HepG2 (cell line): ENCODE measurements around the gene DSCAML1. TPM values are rescaled to one million over a fixed set of nuclear protein-coding genes. Genes with fewer than 3 reads are reported as not detected.

Experiments
- AGO1 ChIP-seq: fragments of 200-400 bp; formaldehyde crosslinking; IDR thresholded peaks from 2 replicates; pipeline ENCODE4 v1.6.1; 2017; ENCODE audit warnings: mild to moderate bottlenecking, low read depth, low read length, moderate library complexity; ENCODE audit not compliant: poor library complexity, severe bottlenecking
- HDAC1 ChIP-seq: sonication (generic); formaldehyde crosslinking; IDR thresholded peaks from 2 replicates; pipeline ENCODE4 v1.5.1; 2020; ENCODE audit warnings: mild to moderate bottlenecking, missing genetic modification reagents
- HMG20B ChIP-seq: conservative IDR thresholded peaks from 2 replicates; pipeline ENCODE4 v1.6.1; 2016; ENCODE audit warnings: missing genetic modification reagents, missing compliant biosample characterization
- NFKBIZ ChIP-seq: IDR thresholded peaks from 2 replicates; pipeline ENCODE4 v1.6.1; 2018; ENCODE audit warnings: missing genetic modification reagents, missing compliant biosample characterization
- NFRKB ChIP-seq: fragments of 450-650 bp; IDR thresholded peaks from 2 replicates; pipeline ENCODE4 v1.6.1; 2017
- POLR2AphosphoS2 ChIP-seq: IDR thresholded peaks from 2 replicates; pipeline ENCODE4 v1.6.1; 2011; ENCODE audit warnings: low read depth, low read length, improper control_type of control experiment
- TAF1 ChIP-seq: sonication (generic); formaldehyde crosslinking; IDR thresholded peaks from 2 replicates; pipeline ENCODE4 v1.4.0; 2020; ENCODE audit warnings: missing genetic modification reagents
- TAF15 ChIP-seq: fragments of 200-400 bp; formaldehyde crosslinking; IDR thresholded peaks from one replicate; pipeline ENCODE4 v1.6.1; 2018; ENCODE audit warnings: mild to moderate bottlenecking, low read depth, low read length; ENCODE audit not compliant: poor library complexity, severe bottlenecking
- TCF12 ChIP-seq, 2 experiments: fragments of 450-650 bp in 1 of 2; sonication (generic) in 1 of 2; formaldehyde crosslinking in 1 of 2; IDR thresholded peaks; 2 replicates each; pipeline versions ENCODE4 v1.6.1 to v1.8.0; 2017 to 2022; ENCODE audit warnings: antibody characterized with exemption in 1 of 2, mild to moderate bottlenecking in 1 of 2, missing genetic modification reagents in 1 of 2, moderate library complexity in 1 of 2
- TEAD2 ChIP-seq: sonication (generic); formaldehyde crosslinking; IDR thresholded peaks from 2 replicates; pipeline ENCODE4 v1.9.0; 2021; ENCODE audit warnings: missing genetic modification reagents
- TRIM24 ChIP-seq: sonication (generic); formaldehyde crosslinking; IDR thresholded peaks from 2 replicates; pipeline ENCODE4 v1.8.0; 2022; ENCODE audit warnings: mild to moderate bottlenecking, missing genetic modification reagents
- ZFX ChIP-seq: sonication (generic); formaldehyde crosslinking; IDR thresholded peaks from 2 replicates; pipeline ENCODE4 v1.4.0; 2020; ENCODE audit warnings: mild to moderate bottlenecking, low read depth, missing genetic modification reagents, moderate library complexity
- ZNF121 ChIP-seq: sonication (generic); formaldehyde crosslinking; IDR thresholded peaks from 2 replicates; pipeline ENCODE4 v1.5.0; 2020; ENCODE audit warnings: mild to moderate bottlenecking, missing genetic modification reagents
- ZNF777 ChIP-seq: sonication (generic); formaldehyde crosslinking; IDR thresholded peaks from 2 replicates; pipeline ENCODE4 v1.4.0; 2020; ENCODE audit warnings: missing genetic modification reagents
- ZNF878 ChIP-seq: sonication (generic); formaldehyde crosslinking; IDR thresholded peaks from 2 replicates; pipeline ENCODE4 v1.8.1; 2023; ENCODE audit warnings: mild to moderate bottlenecking, missing genetic modification reagents, moderate library complexity
- polyA plus RNA-seq, 8 experiments: library from polyadenylated mRNA; depleted of rRNA in 3 of 8; stranded (reverse) in 7 of 8; unstranded in 1 of 8; fragments of >200 nt; fragmentation: Illumina TruSeq in 4 of 8; extraction: Trizol in 4 of 8; gene quantifications; 2 replicates each; pipeline versions ENCODE4 v1.2.1 to v1.2.3, GENCODE V29; 2011 to 2016; ENCODE audit warnings: low read depth in 4 of 8, missing spikeins in 1 of 8, mixed read lengths in 1 of 8; ENCODE audit not compliant: insufficient read depth in 1 of 8
- total RNA-seq, 5 experiments: library from RNA; depleted of rRNA; stranded (reverse); fragments of >200 nt; fragmentation: Illumina TruSeq; extraction: Trizol; gene quantifications; 2 replicates each; pipeline ENCODE4 v1.2.3, GENCODE V29; 2016; ENCODE audit warnings: low read depth in 1 of 5
- TF ChIP-seq, protein P1 (sequence below): sonication (generic); formaldehyde crosslinking; IDR thresholded peaks from 2 replicates; pipeline ENCODE4 v1.4.0; 2020; ENCODE audit warnings: mild to moderate bottlenecking, missing genetic modification reagents
- TF ChIP-seq, protein P2 (sequence below): sonication (generic); formaldehyde crosslinking; IDR thresholded peaks from 2 replicates; pipeline ENCODE4 v1.5.1; 2020; ENCODE audit warnings: missing genetic modification reagents, mild to moderate bottlenecking, borderline replicate concordance
- TF ChIP-seq, protein P3 (sequence below): sonication (generic); formaldehyde crosslinking; IDR thresholded peaks from 2 replicates; pipeline ENCODE4 v1.5.1; 2020; ENCODE audit warnings: missing genetic modification reagents, mild to moderate bottlenecking, borderline replicate concordance
- TF ChIP-seq, protein P4 (sequence below): IDR thresholded peaks from 2 replicates; pipeline ENCODE4 v1.6.1; 2016; ENCODE audit warnings: missing biosample characterization, missing genetic modification reagents, low read depth
- TF ChIP-seq, protein P5 (sequence below): sonication (generic); formaldehyde crosslinking; IDR thresholded peaks from 2 replicates; pipeline ENCODE4 v1.8.0; 2022; ENCODE audit warnings: missing genetic modification reagents, mild to moderate bottlenecking, inconsistent platforms, borderline replicate concordance

The DSCAML1 gene
- total and polyA plus RNA-seq, 2 of the 13 experiments (the other 11 are each of a cell fraction or from before 2014, with no cell fraction given): 0.29 to 0.40 TPM

DNA sequence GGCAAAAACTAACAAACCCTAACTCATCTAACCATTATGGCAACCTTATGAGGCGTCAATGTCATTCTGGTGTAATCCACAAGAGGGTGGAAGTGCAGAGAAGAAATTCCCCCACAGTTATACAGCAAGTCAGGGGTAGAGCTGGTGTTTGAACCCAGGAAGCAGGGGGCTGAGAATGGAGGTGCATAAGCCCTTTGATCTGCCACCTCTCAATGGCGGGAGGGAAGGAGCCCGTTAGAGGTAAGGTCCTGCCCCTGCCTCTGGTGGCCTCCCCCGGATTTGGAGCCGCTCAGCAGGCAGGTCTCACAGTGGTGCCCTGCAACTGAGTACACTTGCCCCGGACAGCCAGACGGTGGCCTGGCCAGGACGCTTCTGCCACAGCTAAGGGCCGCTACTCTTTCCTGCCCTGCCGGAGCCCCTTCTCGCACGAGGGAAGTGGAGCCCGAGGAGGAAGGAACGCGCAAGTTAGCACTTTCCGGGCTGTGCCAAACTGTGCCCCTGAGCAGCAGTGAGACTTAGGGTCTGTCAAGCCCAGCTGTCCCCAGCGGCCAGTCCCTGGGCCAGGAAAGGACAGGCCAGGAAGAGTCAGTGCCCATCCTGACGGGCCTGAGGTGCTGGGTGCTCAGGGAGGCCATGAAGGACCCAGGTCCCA lies 26.4 kb upstream of the DSCAML1 start (continued):
- no peak for TF ChIP-seq AGO1
- TF ChIP-seq, protein P1, sequence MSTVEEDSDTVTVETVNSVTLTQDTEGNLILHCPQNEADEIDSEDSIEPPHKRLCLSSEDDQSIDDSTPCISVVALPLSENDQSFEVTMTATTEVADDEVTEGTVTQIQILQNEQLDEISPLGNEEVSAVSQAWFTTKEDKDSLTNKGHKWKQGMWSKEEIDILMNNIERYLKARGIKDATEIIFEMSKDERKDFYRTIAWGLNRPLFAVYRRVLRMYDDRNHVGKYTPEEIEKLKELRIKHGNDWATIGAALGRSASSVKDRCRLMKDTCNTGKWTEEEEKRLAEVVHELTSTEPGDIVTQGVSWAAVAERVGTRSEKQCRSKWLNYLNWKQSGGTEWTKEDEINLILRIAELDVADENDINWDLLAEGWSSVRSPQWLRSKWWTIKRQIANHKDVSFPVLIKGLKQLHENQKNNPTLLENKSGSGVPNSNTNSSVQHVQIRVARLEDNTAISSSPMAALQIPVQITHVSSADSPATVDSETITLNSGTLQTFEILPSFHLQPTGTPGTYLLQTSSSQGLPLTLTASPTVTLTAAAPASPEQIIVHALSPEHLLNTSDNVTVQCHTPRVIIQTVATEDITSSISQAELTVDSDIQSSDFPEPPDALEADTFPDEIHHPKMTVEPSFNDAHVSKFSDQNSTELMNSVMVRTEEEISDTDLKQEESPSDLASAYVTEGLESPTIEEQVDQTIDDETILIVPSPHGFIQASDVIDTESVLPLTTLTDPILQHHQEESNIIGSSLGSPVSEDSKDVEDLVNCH (CRISPR knock-in tag): no peak
- TF ChIP-seq, protein P2, sequence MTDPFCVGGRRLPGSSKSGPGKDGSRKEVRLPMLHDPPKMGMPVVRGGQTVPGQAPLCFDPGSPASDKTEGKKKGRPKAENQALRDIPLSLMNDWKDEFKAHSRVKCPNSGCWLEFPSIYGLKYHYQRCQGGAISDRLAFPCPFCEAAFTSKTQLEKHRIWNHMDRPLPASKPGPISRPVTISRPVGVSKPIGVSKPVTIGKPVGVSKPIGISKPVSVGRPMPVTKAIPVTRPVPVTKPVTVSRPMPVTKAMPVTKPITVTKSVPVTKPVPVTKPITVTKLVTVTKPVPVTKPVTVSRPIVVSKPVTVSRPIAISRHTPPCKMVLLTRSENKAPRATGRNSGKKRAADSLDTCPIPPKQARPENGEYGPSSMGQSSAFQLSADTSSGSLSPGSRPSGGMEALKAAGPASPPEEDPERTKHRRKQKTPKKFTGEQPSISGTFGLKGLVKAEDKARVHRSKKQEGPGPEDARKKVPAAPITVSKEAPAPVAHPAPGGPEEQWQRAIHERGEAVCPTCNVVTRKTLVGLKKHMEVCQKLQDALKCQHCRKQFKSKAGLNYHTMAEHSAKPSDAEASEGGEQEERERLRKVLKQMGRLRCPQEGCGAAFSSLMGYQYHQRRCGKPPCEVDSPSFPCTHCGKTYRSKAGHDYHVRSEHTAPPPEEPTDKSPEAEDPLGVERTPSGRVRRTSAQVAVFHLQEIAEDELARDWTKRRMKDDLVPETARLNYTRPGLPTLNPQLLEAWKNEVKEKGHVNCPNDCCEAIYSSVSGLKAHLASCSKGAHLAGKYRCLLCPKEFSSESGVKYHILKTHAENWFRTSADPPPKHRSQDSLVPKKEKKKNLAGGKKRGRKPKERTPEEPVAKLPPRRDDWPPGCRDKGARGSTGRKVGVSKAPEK (CRISPR knock-in tag): peak; percentile 39; the same call in 1 of the 2 replicates
- TF ChIP-seq ZNF777: no peak
- TF ChIP-seq HMG20B: no peak
- TF ChIP-seq, protein P3, sequence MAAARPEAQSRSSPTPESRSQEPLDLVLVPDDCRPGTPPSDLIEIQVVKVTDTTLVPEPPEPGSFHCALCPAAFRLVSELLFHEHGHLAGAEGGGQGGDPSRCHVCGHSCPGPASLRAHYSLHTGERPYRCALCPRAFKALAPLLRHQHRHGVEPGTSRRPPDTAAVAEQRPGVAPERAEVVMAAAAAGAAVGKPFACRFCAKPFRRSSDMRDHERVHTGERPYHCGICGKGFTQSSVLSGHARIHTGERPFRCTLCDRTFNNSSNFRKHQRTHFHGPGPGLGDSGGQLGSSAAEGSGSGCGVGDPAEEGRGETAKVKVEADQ: 0 out of 2 replicates have a peak, but pooled peaks have one; percentile 50
- peak; percentile 49; the same call in 1 of the 2 replicates for TF ChIP-seq ZFX (CRISPR knock-in tag)
- TF ChIP-seq, protein P4, sequence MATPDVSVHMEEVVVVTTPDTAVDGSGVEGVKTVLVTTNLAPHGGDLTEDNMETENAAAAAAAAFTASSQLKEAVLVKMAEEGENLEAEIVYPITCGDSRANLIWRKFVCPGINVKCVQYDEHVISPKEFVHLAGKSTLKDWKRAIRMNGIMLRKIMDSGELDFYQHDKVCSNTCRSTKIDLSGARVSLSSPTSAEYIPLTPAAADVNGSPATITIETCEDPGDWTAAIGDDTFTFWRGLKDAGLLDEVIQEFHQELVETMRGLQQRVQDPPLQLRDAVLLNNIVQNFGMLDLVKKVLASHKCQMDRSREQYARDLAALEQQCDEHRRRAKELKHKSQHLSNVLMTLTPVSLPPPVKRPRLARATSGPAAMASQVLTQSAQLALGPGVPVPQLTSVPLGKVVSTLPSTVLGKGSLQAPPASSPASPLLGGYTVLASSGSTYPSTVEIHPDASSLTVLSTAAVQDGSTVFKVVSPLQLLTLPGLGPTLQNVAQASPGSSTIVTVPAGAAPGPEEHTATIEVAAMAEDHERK: no peak
- no peak for TF ChIP-seq NFRKB
- no peak for TF ChIP-seq TAF15
- peak; percentile 34 for TF ChIP-seq ZNF121 (CRISPR knock-in tag)
- no peak for TF ChIP-seq TEAD2 (CRISPR knock-in tag)
- TF ChIP-seq, protein P5, sequence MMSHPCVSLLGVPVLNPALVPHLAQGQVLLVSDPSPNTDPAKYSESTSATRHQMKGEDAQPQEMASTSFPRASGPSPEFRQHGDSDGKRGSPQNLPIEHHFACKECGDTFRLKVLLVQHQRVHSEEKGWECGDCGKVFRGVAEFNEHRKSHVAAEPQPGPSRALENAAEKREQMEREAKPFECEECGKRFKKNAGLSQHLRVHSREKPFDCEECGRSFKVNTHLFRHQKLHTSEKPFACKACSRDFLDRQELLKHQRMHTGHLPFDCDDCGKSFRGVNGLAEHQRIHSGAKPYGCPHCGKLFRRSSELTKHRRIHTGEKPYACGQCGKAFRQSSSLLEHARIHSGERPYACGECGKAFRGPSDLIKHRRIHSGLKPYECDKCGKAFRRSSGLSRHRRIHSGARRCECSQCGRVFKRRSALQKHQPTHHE (CRISPR knock-in tag): no peak
- no peak for TF ChIP-seq ZNF878 (CRISPR knock-in tag)
- no peak for TF ChIP-seq HDAC1 (CRISPR knock-in tag)
- TF ChIP-seq TRIM24: no peak
- no peak for TF ChIP-seq NFKBIZ (CRISPR knock-in tag)
- TF ChIP-seq TAF1 (CRISPR knock-in tag): no peak
- TF ChIP-seq POLR2AphosphoS2: no peak
- TF ChIP-seq TCF12 (IDR thresholded peaks at IDR 0.05): no peak
- TF ChIP-seq TCF12 (CRISPR knock-in tag; IDR thresholded peaks at IDR 0.05): no peak
